Stomach (tissue), 4 donors: ENCODE data around the gene TNIP3.
"Not testable (repeated sequence)": the region's sequence is repeated elsewhere in the genome, so short reads cannot be mapped to it uniquely, and the experiment has no call there.

Source experiments
- CTCF ChIP-seq, 7 experiments: fragments of 450-650 bp in 4 of 7; fragments of 200-600 bp in 3 of 7; sonication (generic) in 3 of 7; IDR thresholded peaks; one replicate each; pipeline ENCODE4 v1.5.1; 2016 to 2019; ENCODE audit warnings: antibody characterized with exemption in 7 of 7, control low read depth in 2 of 7, mild to moderate bottlenecking in 1 of 7
- POLR2A ChIP-seq, 4 donors: fragments of 450-650 bp; IDR thresholded peaks; one replicate each; pipeline ENCODE4 v1.6.1; 2016; ENCODE audit warnings: antibody characterized with exemption in 4 of 4, control low read depth in 2 of 4, mild to moderate bottlenecking in 1 of 4, moderate library complexity in 1 of 4

- TF ChIP-seq CTCF, POLR2A (IDR thresholded peaks at IDR 0.05): not testable (repeated sequence)
These were observed 7.4 kb upstream of the TNIP3 start for GRCh38 chr4:121171477-121171876.
